Esophagus squamous epithelium (tissue), 5 donors: Measurements from ENCODE around the gene PLEKHA7. TPM values are rescaled to one million over a fixed set of nuclear protein-coding genes. Genes with fewer than 3 reads are reported as not detected.
A peak's percentile ranks its signal among the peaks of the same experiment; 100 is the strongest.

Experiments used
- DNase-seq: peaks from one replicate; lab custom pipeline; 2025; lab: John Stamatoyannopoulos, UW
- H3K27ac ChIP-seq, 4 donors: fragments of 200-600 bp; sonication (generic); one replicate each; pipeline ENCODE4 v1.5.1; 2016 to 2019; ENCODE audit warnings: mild to moderate bottlenecking in 1 of 4
- H3K27me3 ChIP-seq, 4 donors: fragments of 200-600 bp; sonication (generic); 1 replicate in 3 of 4; 2 replicates in 1 of 4; pipeline versions ENCODE4 v1.5.1 to v1.6.0; 2017 to 2021; ENCODE audit warnings: antibody characterized with exemption in 1 of 4
- H3K36me3 ChIP-seq, 3 donors: fragments of 200-600 bp; sonication (generic); one replicate each; pipeline ENCODE4 v1.5.1; 2016 to 2019
- H3K4me1 ChIP-seq, 3 donors: fragments of 200-600 bp; sonication (generic); one replicate each; pipeline ENCODE4 v1.5.1; 2017 to 2019
- H3K4me3 ChIP-seq, 4 donors: fragments of 200-600 bp; sonication (generic); 1 replicate in 3 of 4; 2 replicates in 1 of 4; pipeline ENCODE4 v1.5.1; 2016 to 2019; ENCODE audit warnings: mild to moderate bottlenecking in 2 of 4, moderate library complexity in 1 of 4
- H3K9me3 ChIP-seq, 3 donors: fragments of 200-600 bp; sonication (generic); one replicate each; pipeline ENCODE4 v1.5.1; 2016 to 2019
- CTCF ChIP-seq, 6 experiments: fragments of 450-650 bp in 4 of 6; fragments of 200-600 bp in 2 of 6; sonication (generic) in 2 of 6; IDR thresholded peaks; one replicate each; pipeline ENCODE4 v1.5.1; 2016 to 2019; ENCODE audit warnings: antibody characterized with exemption in 6 of 6, mild to moderate bottlenecking in 4 of 6, moderate library complexity in 4 of 6
- POLR2A ChIP-seq, 4 donors: fragments of 450-650 bp; IDR thresholded peaks; one replicate each; pipeline ENCODE4 v1.6.1; 2017; ENCODE audit warnings: antibody characterized with exemption in 4 of 4, mild to moderate bottlenecking in 4 of 4, moderate library complexity in 3 of 4
- WGBS, 2 donors: methylation state at CpG; one replicate each; pipeline ENCODE4 v1.1.5; 2018; 5-methylcytosine and 5-hydroxymethylcytosine counted together
- intact Hi-C: fragments of 100-400 bp; cut with DNase I; formaldehyde crosslinking; loops from one replicate; pipeline ENCODE4 v1.15.0; 2022
- total RNA-seq, 4 donors: library from RNA; depleted of rRNA; stranded (reverse); fragments of >200 nt; gene quantifications; one replicate each; pipeline ENCODE4 v1.1.0, GENCODE V29; 2016
- donor health status: DM: yes; HTN: yes; CAD: no.

The PLEKHA7 gene
- total RNA-seq, 4 donors from 2014 or later, result 49.8 to 129 (median 59.3) TPM

GRCh38 chr11:16738193-16738946 is 275.8 kb downstream of the PLEKHA7 start, which contains the start of gene C11orf58:
Gene C11orf58 (plus strand): TSS chr11:16738647. CDS start chr11:16738779, 132 bp downstream.
- WGBS, 2 donors, result 0% methylated on average over 16 to 38 of the region's 47 CpGs

DNA sequence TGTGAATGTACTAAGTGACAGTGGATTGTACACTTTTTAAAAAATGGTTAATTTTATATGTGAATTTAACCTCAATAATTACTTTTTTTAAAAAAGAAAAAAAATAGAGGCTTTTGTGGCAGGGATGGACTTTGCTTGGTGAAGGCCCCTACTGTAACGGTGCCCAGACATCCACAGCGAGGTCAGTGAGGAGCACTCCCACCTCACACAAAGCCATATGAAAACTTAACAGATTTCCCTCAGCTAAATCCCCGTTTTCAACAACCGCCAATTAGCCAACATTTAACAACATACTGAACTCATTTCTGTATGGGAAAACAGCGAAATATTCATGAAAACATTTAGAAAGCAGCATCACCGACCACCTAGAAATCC is 276.4 kb downstream of the PLEKHA7 start:
- TF ChIP-seq POLR2A (IDR thresholded peaks at IDR 0.05) (no peak), CTCF (IDR thresholded peaks at IDR 0.05) (no peak)
- Histone ChIP-seq H3K4me1 (peaks cover 12 to 41% (median 27%) of the 10 kb centered on the region in 3 donors), H3K27me3 (no peaks in the 10 kb centered on the region), H3K4me3 (peak overlapping the region; percentile 69 to 96 (median 81)), H3K27ac (peak overlapping the region; percentile 94 to 99 (median 96)), H3K36me3 (no peaks in the 10 kb centered on the region), H3K9me3 (no peaks in the 10 kb centered on the region)
- intact Hi-C loops, result no loop called here
- DNase-seq, result no peak
- WGBS, 2 donors, result 1 to 3% methylated on average over 6 of the region's 6 CpGs

More at GRCh38 chr11:16738193-16738946, 275.8 kb downstream of the PLEKHA7 start, which contains the start of gene C11orf58:
- Histone ChIP-seq H3K27ac (peak within 1 kb of the TSS; percentile 94 to 99 (median 96)), H3K36me3 (no peaks in the 10 kb centered on the region), H3K9me3 (no peaks in the 10 kb centered on the region), H3K27me3 (no peaks in the 10 kb centered on the region), H3K4me1 (peaks cover 12 to 46% (median 27%) of the 10 kb centered on the region in 3 donors), H3K4me3 (peak within 1 kb of the TSS; percentile 69 to 96 (median 81))
- TF ChIP-seq CTCF (IDR thresholded peaks at IDR 0.05) (peak in 1 of 6 experiments; percentile 4), POLR2A (IDR thresholded peaks at IDR 0.05) (peak in 3 of 4 donors; percentile 78 to 93 (median 80))
- intact Hi-C loops, result no loop called here
- peak; percentile 82 for DNase-seq

Other genes starting within 250 kb of the PLEKHA7 start
- gene RPS13, start 63.3 kb upstream of the PLEKHA7 start, total RNA-seq, result 1,000 to 10,000 TPM in 3 of 4 donors, 100 to 1,000 TPM in 1; 730 to 2,494 (median 1,242) TPM
- 10 to 100 TPM; 25.1 to 54.2 (median 32.4) TPM for gene PIK3C2A, start 193.6 kb upstream of the PLEKHA7 start, total RNA-seq